AG09309 (cell line): ENCODE measurements around the gene ID2.

ENCODE experiments used
- DNase-seq: peaks from one replicate; pipeline ENCODE4 v3.0.0-alpha.2; 2010; ENCODE audit warnings: low read depth
- H3K4me3 ChIP-seq: 2 replicates; pipeline ENCODE4 v1.5.1; 2011; ENCODE audit warnings: mild to moderate bottlenecking, low read depth, low read length, moderate library complexity; ENCODE audit not compliant: control insufficient read depth
- TF ChIP-seq, protein P1 (sequence below): IDR thresholded peaks from 2 replicates; pipeline ENCODE4 v1.5.1; 2011; ENCODE audit warnings: mild to moderate bottlenecking, low read depth, low read length, inconsistent platforms; ENCODE audit not compliant: insufficient read depth, control insufficient read depth; ENCODE audit errors: missing control alignments

ID2 gene

GRCh38 chr2:8684540-8684877 is 2.7 kb downstream of the ID2 start:
- DNase-seq: no peak
- TF ChIP-seq, protein P1, sequence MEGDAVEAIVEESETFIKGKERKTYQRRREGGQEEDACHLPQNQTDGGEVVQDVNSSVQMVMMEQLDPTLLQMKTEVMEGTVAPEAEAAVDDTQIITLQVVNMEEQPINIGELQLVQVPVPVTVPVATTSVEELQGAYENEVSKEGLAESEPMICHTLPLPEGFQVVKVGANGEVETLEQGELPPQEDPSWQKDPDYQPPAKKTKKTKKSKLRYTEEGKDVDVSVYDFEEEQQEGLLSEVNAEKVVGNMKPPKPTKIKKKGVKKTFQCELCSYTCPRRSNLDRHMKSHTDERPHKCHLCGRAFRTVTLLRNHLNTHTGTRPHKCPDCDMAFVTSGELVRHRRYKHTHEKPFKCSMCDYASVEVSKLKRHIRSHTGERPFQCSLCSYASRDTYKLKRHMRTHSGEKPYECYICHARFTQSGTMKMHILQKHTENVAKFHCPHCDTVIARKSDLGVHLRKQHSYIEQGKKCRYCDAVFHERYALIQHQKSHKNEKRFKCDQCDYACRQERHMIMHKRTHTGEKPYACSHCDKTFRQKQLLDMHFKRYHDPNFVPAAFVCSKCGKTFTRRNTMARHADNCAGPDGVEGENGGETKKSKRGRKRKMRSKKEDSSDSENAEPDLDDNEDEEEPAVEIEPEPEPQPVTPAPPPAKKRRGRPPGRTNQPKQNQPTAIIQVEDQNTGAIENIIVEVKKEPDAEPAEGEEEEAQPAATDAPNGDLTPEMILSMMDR: no peak
- H3K4me3 ChIP-seq: peak overlapping the region; percentile 61

- no peak for DNase-seq
- peak overlapping the region; percentile 61 for H3K4me3 ChIP-seq
- TF ChIP-seq, protein P1: no peak
These were observed 3.2 kb downstream of the ID2 start for GRCh38 chr2:8684878-8685696.

DNA sequence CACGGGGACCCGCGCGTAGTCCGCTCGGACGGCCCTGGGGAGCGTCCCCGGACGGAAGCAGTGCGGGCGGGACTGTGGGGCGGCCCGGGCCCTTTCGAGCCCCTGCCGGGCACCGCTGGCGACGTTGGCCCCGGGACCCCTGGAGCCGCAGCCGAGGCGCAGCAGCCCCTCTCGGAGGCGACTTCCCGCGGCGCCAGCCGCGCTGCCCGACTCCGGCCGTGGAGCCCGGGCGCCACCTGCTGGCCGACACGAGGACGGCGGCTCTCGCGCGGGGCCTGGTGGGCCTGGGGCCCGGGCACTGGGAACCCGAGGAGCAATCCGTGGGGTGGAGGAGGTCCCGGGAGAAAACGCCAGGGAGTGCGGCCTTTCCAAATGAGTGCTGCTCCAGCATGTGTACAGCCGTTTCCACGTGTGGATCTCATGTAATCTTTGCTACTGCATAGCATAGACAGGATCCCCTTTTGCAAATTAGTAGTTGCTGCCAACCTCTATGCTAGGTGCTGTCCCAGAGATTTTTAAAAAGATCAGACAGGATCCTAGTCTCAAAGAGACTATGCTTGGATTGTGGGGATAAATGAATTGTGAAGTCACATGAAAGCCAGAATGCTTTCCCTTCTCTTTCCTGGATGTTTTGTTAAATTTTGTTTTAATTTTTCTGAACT is 4.0 kb downstream of the ID2 start:
- H3K4me3 ChIP-seq: peak overlapping the region; percentile 61
- DNase-seq: no peak
- TF ChIP-seq, protein P1: peak; percentile 67

DNA sequence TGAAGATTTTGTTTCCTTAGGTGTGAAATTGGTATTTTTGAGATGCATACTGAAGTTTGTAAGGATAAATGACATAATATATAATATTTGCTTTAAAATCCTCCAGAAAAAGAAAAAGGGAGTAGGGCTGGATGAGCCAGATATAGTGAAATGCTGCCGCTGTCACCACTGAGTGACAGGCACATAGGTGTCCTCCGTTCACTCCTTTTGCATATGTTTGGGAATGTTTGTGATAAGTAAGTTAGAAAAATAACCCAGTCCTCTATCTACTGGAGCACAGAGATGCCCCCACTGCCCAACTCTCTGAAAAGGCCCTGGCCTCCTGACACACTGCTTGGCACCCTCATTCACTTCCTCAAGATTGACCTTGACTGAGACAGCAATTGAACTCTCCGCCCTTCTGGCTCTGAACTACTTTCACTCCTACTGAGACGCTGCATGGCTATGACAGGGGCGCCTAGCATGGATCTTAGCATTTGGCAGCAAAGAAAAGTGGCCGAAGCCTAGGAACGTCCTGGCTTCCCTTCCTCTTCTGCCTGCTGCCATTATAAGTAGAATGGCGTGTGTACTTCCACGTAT is 10.1 kb downstream of the ID2 start:
- DNase-seq: no peak
- TF ChIP-seq, protein P1: no peak
- no peak overlapping the region for H3K4me3 ChIP-seq

DNA sequence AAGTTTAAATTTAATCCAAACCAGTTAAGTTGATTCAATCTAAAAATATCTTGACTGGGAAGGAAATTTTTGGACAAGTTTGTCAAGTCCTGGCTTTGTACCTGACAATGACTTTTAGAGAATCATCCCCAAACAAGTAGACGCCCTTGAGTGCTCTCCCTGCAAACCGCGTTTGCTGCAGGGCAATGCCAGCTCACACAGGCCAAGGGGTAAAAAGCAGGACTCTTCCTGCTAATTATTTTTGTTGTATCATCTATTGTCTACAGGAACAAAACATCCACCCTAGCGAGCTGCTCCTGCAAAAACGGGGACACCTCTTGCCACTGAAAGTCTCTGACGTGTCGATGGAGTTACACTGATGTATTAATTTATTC is 10.9 kb downstream of the ID2 start:
- H3K4me3 ChIP-seq: no peak overlapping the region
- no peak for DNase-seq
- TF ChIP-seq, protein P1: no peak

GRCh38 chr2:8693157-8693821 is 11.4 kb downstream of the ID2 start:
- DNase-seq: no peak
- TF ChIP-seq, protein P1: peak; percentile 45
- no peak overlapping the region for H3K4me3 ChIP-seq
